Transverse colon (tissue), 4 donors: ENCODE results near the gene RAB38. TPM values are rescaled to one million over a fixed set of nuclear protein-coding genes. Genes with fewer than 3 reads are reported as not detected.

Experiments used
- DNase-seq: peaks from one replicate; pipeline ENCODE4 v3.0.0-alpha.2; 2019
- H3K27ac ChIP-seq, 4 donors: fragments of 200-600 bp; sonication (generic); 2 replicates each; pipeline ENCODE4 v1.5.1; 2016 to 2018; ENCODE audit warnings: inconsistent platforms in 4 of 4
- H3K27me3 ChIP-seq: fragments of 200-600 bp; sonication (generic); 2 replicates; pipeline ENCODE4 v1.5.1; 2017; ENCODE audit warnings: inconsistent platforms
- H3K36me3 ChIP-seq, 4 donors: fragments of 200-600 bp; sonication (generic); 2 replicates each; pipeline ENCODE4 v1.5.1; 2017 to 2019; ENCODE audit warnings: inconsistent platforms in 4 of 4
- H3K4me1 ChIP-seq, 4 donors: fragments of 200-600 bp; sonication (generic); 2 replicates each; pipeline ENCODE4 v1.5.1; 2017 to 2020; ENCODE audit warnings: inconsistent platforms in 4 of 4
- H3K4me3 ChIP-seq, 4 donors: fragments of 200-600 bp; sonication (generic); 1 replicate in 1 of 4; 2 replicates in 3 of 4; pipeline versions ENCODE4 v1.5.1 to v1.6.1; 2017 to 2019; ENCODE audit warnings: inconsistent platforms in 4 of 4
- H3K9me3 ChIP-seq, 2 donors: fragments of 200-600 bp; sonication (generic); 2 replicates each; pipeline ENCODE4 v1.5.1; 2017 to 2019; ENCODE audit warnings: inconsistent platforms in 2 of 2
- CTCF ChIP-seq, 5 experiments: fragments of 200-600 bp in 3 of 5; fragments of 450-650 bp in 2 of 5; sonication (generic) in 3 of 5; IDR thresholded peaks; 1 replicate in 2 of 5; 2 replicates in 3 of 5; pipeline ENCODE4 v1.5.1; 2016 to 2017; ENCODE audit warnings: antibody characterized with exemption in 5 of 5, inconsistent platforms in 3 of 5, mild to moderate bottlenecking in 2 of 5, moderate library complexity in 1 of 5
- EP300 ChIP-seq: sonication (generic); formaldehyde crosslinking; IDR thresholded peaks from one replicate; pipeline ENCODE4 v1.6.1; 2017; ENCODE audit warnings: antibody characterized with exemption, low read depth
- POLR2A ChIP-seq: fragments of 450-650 bp; IDR thresholded peaks from one replicate; pipeline ENCODE4 v1.6.1; 2016; ENCODE audit warnings: antibody characterized with exemption, mild to moderate bottlenecking, moderate library complexity
- POLR2AphosphoS5 ChIP-seq, 3 donors: sonication (generic); formaldehyde crosslinking; IDR thresholded peaks; one replicate each; pipeline ENCODE4 v1.6.1; 2016; ENCODE audit warnings: antibody characterized with exemption in 3 of 3
- WGBS, 2 donors: methylation state at CpG; one replicate each; pipeline ENCODE4 v1.1.5; 2018; ENCODE audit warnings: low coverage in 1 of 2; 5-methylcytosine and 5-hydroxymethylcytosine counted together
- in situ Hi-C, 4 donors: fragments of 200-750 bp; cut with MboI; loops; one replicate each; pipeline versions ENCODE4 v1.15.0 to v1.15.1; 2017; ENCODE audit warnings: low sequenced_read_pairs in 3 of 4, low pct_ligation_motif_present in 1 of 4, low pct_unique_long_range_greater_than_20kb in 1 of 4
- intact Hi-C: fragments of 100-400 bp; cut with DNase I; formaldehyde crosslinking; loops from one replicate; pipeline ENCODE4 v1.15.1; 2023; ENCODE audit warnings: low total_unique reads
- total RNA-seq, 4 donors: library from RNA; depleted of rRNA; stranded (reverse); fragments of >200 nt; gene quantifications; one replicate each; pipeline ENCODE4 v1.1.0, GENCODE V29; 2016

The RAB38 gene
- total RNA-seq, 4 donors from 2014 or later: 0.80 to 3.7 (median 1.6) TPM; not detected in 1

- 54 to 61% methylated on average over 6 of the region's 6 CpGs for WGBS, 2 donors
- H3K36me3 ChIP-seq: no peaks in the 10 kb centered on the region
These were observed 75.1 kb downstream of the RAB38 start for GRCh38 chr11:88100151-88100550.

DNA sequence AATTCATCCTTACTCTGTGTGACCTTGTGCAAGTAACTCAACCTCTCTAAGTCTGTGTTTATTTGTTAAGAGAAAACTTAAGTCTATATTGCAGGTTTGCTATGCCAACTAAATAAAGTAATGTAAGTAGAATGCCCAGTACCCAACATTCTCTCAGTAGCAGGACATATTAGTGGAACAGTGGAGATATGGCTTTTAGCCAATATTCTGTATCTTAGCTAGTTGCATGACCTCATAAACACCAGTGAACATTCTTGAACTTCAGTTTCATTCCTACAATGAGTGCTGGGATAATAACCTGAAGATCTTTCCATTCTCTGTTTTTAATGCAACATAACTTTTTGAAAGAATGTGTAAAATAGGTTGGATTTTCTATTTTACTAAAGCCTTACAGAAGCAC, 77.0 kb downstream of the RAB38 start:
- no peak for TF ChIP-seq POLR2A
- no peak for TF ChIP-seq CTCF (IDR thresholded peaks at IDR 0.05)
- TF ChIP-seq EP300: no peak
- no peak for TF ChIP-seq POLR2AphosphoS5 (IDR thresholded peaks at IDR 0.05)
- DNase-seq: no peak
- in situ Hi-C loops: no loop called here
- Histone ChIP-seq H3K27me3 (no peaks in the 10 kb centered on the region), H3K36me3 (no peaks in the 10 kb centered on the region), H3K9me3 (no peaks in the 10 kb centered on the region), H3K27ac (no peak overlapping the region), H3K4me3 (no peak overlapping the region), H3K4me1 (peaks cover 0 to 5% (median under 1%) of the 10 kb centered on the region in 4 donors)
- intact Hi-C loops: no loop called here

More at GRCh38 chr11:88100151-88100550, 75.1 kb downstream of the RAB38 start:
- TF ChIP-seq CTCF (IDR thresholded peaks at IDR 0.05) (no peak), POLR2A (no peak), EP300 (no peak), POLR2AphosphoS5 (IDR thresholded peaks at IDR 0.05) (no peak)
- Histone ChIP-seq H3K27ac (no peak overlapping the region), H3K4me1 (peaks cover 0 to 16% (median 7%) of the 10 kb centered on the region in 4 donors), H3K9me3 (no peaks in the 10 kb centered on the region), H3K4me3 (no peak overlapping the region), H3K27me3 (no peaks in the 10 kb centered on the region)
- in situ Hi-C loops (loop anchor here in 1 of 4 donors (10.0 kb wide), 1 partner anchor 435 kb away; no protein-coding TSS in a partner anchor), intact Hi-C loops (no loop called here)
- DNase-seq: no peak

- Histone ChIP-seq H3K4me1 (no peaks in the 10 kb centered on the region), H3K27ac (no peak overlapping the region), H3K27me3 (no peaks in the 10 kb centered on the region), H3K9me3 (no peaks in the 10 kb centered on the region), H3K36me3 (no peaks in the 10 kb centered on the region), H3K4me3 (no peak overlapping the region)
- WGBS, 2 donors: 40 to 78% methylated on average over 1 of the region's 1 CpG
- in situ Hi-C loops (no loop called here), intact Hi-C loops (no loop called here)
- TF ChIP-seq POLR2AphosphoS5 (IDR thresholded peaks at IDR 0.05): no peak
- no peak for TF ChIP-seq EP300
- no peak for TF ChIP-seq POLR2A
- no peak for TF ChIP-seq CTCF (IDR thresholded peaks at IDR 0.05)
- DNase-seq: no peak
These were observed 86.1 kb downstream of the RAB38 start for GRCh38 chr11:88089134-88089533.

GRCh38 chr11:88087337-88087736, 87.9 kb downstream of the RAB38 start:
- H3K27ac ChIP-seq: no peak overlapping the region
- H3K27me3 ChIP-seq: no peaks in the 10 kb centered on the region
- H3K4me3 ChIP-seq: no peak overlapping the region
- H3K36me3 ChIP-seq: no peaks in the 10 kb centered on the region
- no peak for DNase-seq
- in situ Hi-C loops: no loop called here
- H3K9me3 ChIP-seq: no peaks in the 10 kb centered on the region
- WGBS, 2 donors: 64 to 73% methylated on average over 2 to 3 of the region's 3 CpGs
- TF ChIP-seq EP300 (no peak), POLR2AphosphoS5 (IDR thresholded peaks at IDR 0.05) (no peak), POLR2A (no peak), CTCF (IDR thresholded peaks at IDR 0.05) (no peak)
- intact Hi-C loops: no loop called here
- H3K4me1 ChIP-seq: no peaks in the 10 kb centered on the region
